Caco-2 (cell line): ENCODE measurements around the gene CDC42BPB. TPM values are rescaled to one million over a fixed set of nuclear protein-coding genes. Genes with fewer than 3 reads are reported as not detected.
A peak's percentile ranks its signal among the peaks of the same experiment; 100 is the strongest.

Experiments used
- BruUV-seq: library from RNA; stranded (reverse); fragments of 400-500 nt; replicated peaks from 2 replicates; lab custom pipeline; 2021; lab: Mats Ljungman, UMichigan
- CTCF ChIA-PET: fragments of 300-600 bp; sonication (Branson Sonifier 250); formaldehyde crosslinking; loops from one replicate; lab custom pipeline; 2022; ENCODE audit warnings: antibody characterized with exemption; lab: Charles Lee
- POLR2A ChIA-PET: fragments of 300-600 bp; sonication (Branson Sonifier 250); formaldehyde crosslinking; loops from one replicate; lab custom pipeline; 2022; ENCODE audit warnings: antibody characterized with exemption; lab: Charles Lee
- DNase-seq, 2 experiments: peaks; one replicate each; pipeline versions ENCODE4 v3.0.0 to v3.0.0-alpha.2; 2020 to 2022
- H3K27me3 ChIP-seq: replicated peaks from 2 replicates; pipeline ENCODE4 v1.6.0; 2011; ENCODE audit warnings: low read length; ENCODE audit not compliant: control insufficient read depth, insufficient read depth
- H3K36me3 ChIP-seq: 2 replicates; pipeline ENCODE4 v1.5.1; 2011; ENCODE audit warnings: low read length; ENCODE audit not compliant: control insufficient read depth, insufficient read depth
- H3K4me1 ChIP-seq: fragments of 250-450 bp; sonication (Bioruptor Pico); 2 replicates; pipeline ENCODE4 v1.5.1; 2020; ENCODE audit warnings: mild to moderate bottlenecking
- H3K4me3 ChIP-seq: 2 replicates; pipeline ENCODE4 v1.5.1; 2011; ENCODE audit warnings: low read depth, mild to moderate bottlenecking, control low read depth, low read length
- H3K9me3 ChIP-seq: fragments of 250-450 bp; sonication (Bioruptor Pico); 2 replicates; pipeline ENCODE4 v1.5.1; 2020; ENCODE audit warnings: mild to moderate bottlenecking, moderate library complexity
- H3K27ac Mint-ChIP-seq: one replicate; pipeline ENCODE4 v1.8.0; 2022; ENCODE audit warnings: mixed read lengths; ENCODE audit not compliant: unreplicated experiment
- H3K27me3 Mint-ChIP-seq: one replicate; pipeline ENCODE4 v1.8.0; 2022; ENCODE audit warnings: mixed read lengths; ENCODE audit not compliant: insufficient read depth, unreplicated experiment
- H3K36me3 Mint-ChIP-seq: one replicate; pipeline ENCODE4 v1.8.0; 2022; ENCODE audit warnings: mild to moderate bottlenecking, mixed read lengths; ENCODE audit not compliant: insufficient read depth, unreplicated experiment
- H3K4me1 Mint-ChIP-seq: one replicate; pipeline ENCODE4 v1.8.0; 2022; ENCODE audit warnings: low read depth, mixed read lengths; ENCODE audit not compliant: unreplicated experiment
- H3K4me3 Mint-ChIP-seq: one replicate; pipeline ENCODE4 v1.8.0; 2022; ENCODE audit warnings: mild to moderate bottlenecking, moderate library complexity, mixed read lengths; ENCODE audit not compliant: unreplicated experiment
- H3K9me3 Mint-ChIP-seq: one replicate; pipeline ENCODE4 v1.8.0; 2022; ENCODE audit warnings: mixed read lengths; ENCODE audit not compliant: unreplicated experiment
- intact Hi-C: fragments of 100-400 bp; cut with micrococcal nuclease; formaldehyde crosslinking; loops from one replicate; pipeline ENCODE4 v1.10.0; 2022; ENCODE audit not compliant: unreplicated experiment
- total RNA-seq: library from RNA; stranded (reverse); gene quantifications from 2 replicates; pipeline ENCODE4 v1.2.3, GENCODE V29; 2022
- TF ChIP-seq, protein P1 (sequence below), 2 experiments: fragments of 200-600 bp in 1 of 2; IDR thresholded peaks; 1 replicate in 1 of 2; 2 replicates in 1 of 2; pipeline versions ENCODE4 v1.5.1 to v1.8.0; 2011 to 2022; ENCODE audit warnings: antibody characterized with exemption in 1 of 2, control low read depth in 1 of 2, inconsistent platforms in 1 of 2, low read depth in 1 of 2, low read length in 1 of 2, mild to moderate bottlenecking in 1 of 2, moderate library complexity in 1 of 2; ENCODE audit not compliant: insufficient read depth in 1 of 2, severe bottlenecking in 1 of 2, unreplicated experiment in 1 of 2

Gene CDC42BPB
- total RNA-seq, 1 experiment from 2014 or later: 55.1 TPM

DNA sequence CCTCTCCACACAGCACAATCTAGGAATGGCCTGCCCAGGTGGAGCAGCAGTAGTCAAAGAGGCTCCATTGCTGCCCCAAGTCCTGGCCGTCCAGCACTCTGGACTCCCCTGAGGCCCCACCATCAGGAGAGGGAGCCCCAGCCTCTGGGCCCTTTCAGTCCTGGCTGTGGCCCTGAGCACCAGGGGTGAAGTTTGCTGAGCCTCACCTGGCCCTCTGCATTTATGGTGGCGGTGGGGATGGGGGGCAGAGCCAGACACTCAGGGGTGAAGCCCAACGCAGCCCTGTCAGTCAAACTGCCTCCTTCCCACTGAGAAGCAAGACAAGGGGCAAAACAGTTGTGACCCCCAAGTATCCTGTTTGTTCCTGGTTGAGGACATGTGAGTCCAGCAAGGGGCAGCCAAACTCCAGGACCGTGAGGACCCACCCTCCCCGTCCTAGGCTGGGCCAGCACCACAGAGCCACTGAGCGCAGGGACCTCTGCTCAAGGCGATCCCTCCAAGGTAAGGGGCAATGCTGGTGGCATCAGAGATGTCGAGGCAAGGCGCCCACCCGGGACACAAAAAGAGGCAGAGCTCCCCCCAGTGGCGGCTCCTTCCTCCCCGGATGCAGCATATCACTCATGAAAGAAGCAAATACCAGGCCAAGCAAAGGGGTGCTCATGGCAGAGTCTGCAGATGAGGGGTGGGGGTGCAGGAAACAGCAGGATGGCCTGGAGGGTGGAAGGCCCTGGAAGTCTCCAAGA lies 139.7 kb downstream of the CDC42BPB start:
- intact Hi-C loops: loop anchor here (5.0 kb wide), 1 partner anchor 40 kb away; no protein-coding TSS in a partner anchor
- no peaks in the 10 kb centered on the region for H3K9me3 Mint-ChIP-seq
- ChIA-PET POLR2A (no interaction called here), CTCF (interaction anchor here (0.6 to 1.9 kb wide), 2 partner anchors 17 to 223 kb away, joined by 3 to 6 read pairs; no protein-coding TSS in a partner anchor)
- H3K4me1 Mint-ChIP-seq: no peaks in the 10 kb centered on the region
- H3K36me3 Mint-ChIP-seq: no peaks in the 10 kb centered on the region
- H3K27me3 Mint-ChIP-seq: no peaks in the 10 kb centered on the region
- no TSS peak for BruUV-seq
- H3K9me3 ChIP-seq: no peaks in the 10 kb centered on the region
- TF ChIP-seq, protein P1, sequence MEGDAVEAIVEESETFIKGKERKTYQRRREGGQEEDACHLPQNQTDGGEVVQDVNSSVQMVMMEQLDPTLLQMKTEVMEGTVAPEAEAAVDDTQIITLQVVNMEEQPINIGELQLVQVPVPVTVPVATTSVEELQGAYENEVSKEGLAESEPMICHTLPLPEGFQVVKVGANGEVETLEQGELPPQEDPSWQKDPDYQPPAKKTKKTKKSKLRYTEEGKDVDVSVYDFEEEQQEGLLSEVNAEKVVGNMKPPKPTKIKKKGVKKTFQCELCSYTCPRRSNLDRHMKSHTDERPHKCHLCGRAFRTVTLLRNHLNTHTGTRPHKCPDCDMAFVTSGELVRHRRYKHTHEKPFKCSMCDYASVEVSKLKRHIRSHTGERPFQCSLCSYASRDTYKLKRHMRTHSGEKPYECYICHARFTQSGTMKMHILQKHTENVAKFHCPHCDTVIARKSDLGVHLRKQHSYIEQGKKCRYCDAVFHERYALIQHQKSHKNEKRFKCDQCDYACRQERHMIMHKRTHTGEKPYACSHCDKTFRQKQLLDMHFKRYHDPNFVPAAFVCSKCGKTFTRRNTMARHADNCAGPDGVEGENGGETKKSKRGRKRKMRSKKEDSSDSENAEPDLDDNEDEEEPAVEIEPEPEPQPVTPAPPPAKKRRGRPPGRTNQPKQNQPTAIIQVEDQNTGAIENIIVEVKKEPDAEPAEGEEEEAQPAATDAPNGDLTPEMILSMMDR (IDR thresholded peaks at IDR 0.05; ENCODE audit: insufficient read depth in 1 of 2, low read depth in 1 of 2, low read length in 1 of 2, severe bottlenecking in 1 of 2, unreplicated experiment in 1 of 2): peak; percentile 53 to 66
- H3K27me3 ChIP-seq: no peaks in the 10 kb centered on the region
- no peak overlapping the region for H3K4me3 ChIP-seq
- no peak overlapping the region for H3K4me3 Mint-ChIP-seq
- H3K4me1 ChIP-seq: peaks cover 7% of the 10 kb centered on the region; the same call in 1 of the 2 replicates
- H3K36me3 ChIP-seq: no peaks in the 10 kb centered on the region
- H3K27ac Mint-ChIP-seq: no peak overlapping the region
- DNase-seq: peak in 1 of 2 experiments; percentile 60

DNA sequence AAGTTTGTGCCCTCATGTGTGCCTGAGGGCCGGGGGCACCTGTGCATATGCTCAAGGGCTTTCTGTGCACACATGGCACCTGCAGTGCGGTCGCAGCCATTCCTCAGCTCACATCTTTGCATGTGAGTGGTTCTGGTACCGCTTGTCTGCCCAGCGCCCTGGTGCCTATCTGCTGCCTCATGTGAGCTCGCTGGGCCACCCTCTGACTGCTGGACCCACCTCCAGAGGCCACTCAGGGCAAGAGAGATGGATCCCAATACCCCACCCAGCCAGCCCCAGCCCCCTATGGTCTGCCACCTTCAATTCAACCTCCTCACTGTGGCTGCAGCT lies 140.3 kb downstream of the CDC42BPB start:
- DNase-seq: no peak
- Histone ChIP-seq H3K9me3 (no peaks in the 10 kb centered on the region), H3K36me3 (no peaks in the 10 kb centered on the region), H3K4me3 (no peak overlapping the region), H3K4me1 (peaks cover 4% of the 10 kb centered on the region; the same call in 1 of the 2 replicates), H3K27me3 (no peaks in the 10 kb centered on the region)
- Mint-ChIP-seq H3K4me1 (no peaks in the 10 kb centered on the region), H3K36me3 (no peaks in the 10 kb centered on the region), H3K9me3 (no peaks in the 10 kb centered on the region), H3K27ac (no peak overlapping the region), H3K27me3 (no peaks in the 10 kb centered on the region), H3K4me3 (no peak overlapping the region)
- intact Hi-C loops: loop anchor here (5.0 kb wide), 1 partner anchor 40 kb away; no protein-coding TSS in a partner anchor
- TF ChIP-seq, protein P1 (IDR thresholded peaks at IDR 0.05; ENCODE audit: insufficient read depth in 1 of 2, low read depth in 1 of 2, low read length in 1 of 2, severe bottlenecking in 1 of 2, unreplicated experiment in 1 of 2): no peak
- ChIA-PET CTCF (interaction anchor here (0.6 to 1.9 kb wide), 2 partner anchors 18 to 223 kb away, joined by 3 to 6 read pairs; no protein-coding TSS in a partner anchor), POLR2A (no interaction called here)
- no TSS peak for BruUV-seq

DNA sequence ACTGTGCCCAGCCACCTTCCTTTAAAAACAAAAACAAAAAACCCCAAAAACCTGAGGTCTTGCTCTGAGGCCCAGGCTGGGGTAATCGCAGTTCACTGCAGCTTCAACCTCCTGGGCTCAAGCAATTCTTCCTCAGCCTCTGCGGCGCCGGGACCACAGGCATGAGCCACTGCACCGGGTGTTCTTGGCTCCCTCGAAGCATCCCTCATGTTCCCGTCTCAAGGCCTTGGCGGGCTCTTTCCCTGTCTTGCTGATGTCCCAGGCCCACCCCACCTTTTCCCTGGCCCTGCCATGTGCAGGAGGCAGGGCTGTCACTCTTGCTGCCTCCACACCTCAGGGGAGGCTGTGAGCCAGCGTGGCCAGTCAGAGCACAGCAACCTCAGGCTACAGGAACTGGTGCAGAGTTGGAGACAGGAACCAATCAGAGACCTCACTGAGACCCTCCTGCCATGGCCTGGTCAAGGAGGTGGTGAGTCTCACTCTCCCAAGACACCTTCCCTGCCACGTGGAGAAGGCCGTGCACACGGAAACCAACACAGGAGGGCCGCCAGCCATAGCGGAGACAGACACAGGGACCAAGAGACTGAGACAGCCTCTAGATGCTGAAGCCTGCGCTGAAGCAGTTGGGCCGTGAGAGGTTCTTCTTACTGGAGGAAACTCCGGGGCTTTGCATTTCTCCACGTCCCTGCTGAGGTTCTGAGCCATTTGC lies 140.8 kb downstream of the CDC42BPB start:
- H3K4me3 Mint-ChIP-seq: no peak overlapping the region
- H3K9me3 ChIP-seq: no peaks in the 10 kb centered on the region
- TF ChIP-seq, protein P1 (IDR thresholded peaks at IDR 0.05; ENCODE audit: insufficient read depth in 1 of 2, low read depth in 1 of 2, low read length in 1 of 2, severe bottlenecking in 1 of 2, unreplicated experiment in 1 of 2): no peak
- no peaks in the 10 kb centered on the region for H3K4me1 Mint-ChIP-seq
- no peaks in the 10 kb centered on the region for H3K36me3 ChIP-seq
- no peaks in the 10 kb centered on the region for H3K27me3 ChIP-seq
- peak in 1 of 2 experiments; percentile 24 for DNase-seq
- intact Hi-C loops: loop anchor here (5.0 kb wide), 1 partner anchor 39 kb away; no protein-coding TSS in a partner anchor
- no peaks in the 10 kb centered on the region for H3K4me1 ChIP-seq
- CTCF ChIA-PET: interaction anchor here (1.9 kb wide), 1 partner anchor 222 kb away, joined by 6 read pairs; no protein-coding TSS in a partner anchor
- H3K4me3 ChIP-seq: no peak overlapping the region
- H3K27ac Mint-ChIP-seq: no peak overlapping the region
- BruUV-seq: no TSS peak
- no peaks in the 10 kb centered on the region for H3K27me3 Mint-ChIP-seq
- POLR2A ChIA-PET: no interaction called here
- H3K9me3 Mint-ChIP-seq: no peaks in the 10 kb centered on the region
- no peaks in the 10 kb centered on the region for H3K36me3 Mint-ChIP-seq
